Brain microvascular endothelial cell (primary cell): ENCODE data around the gene SEC31A.
A peak's percentile ranks its signal among the peaks of the same experiment; 100 is the strongest.

Experiments used
- DNase-seq: peaks from one replicate; pipeline ENCODE4 v3.0.0-alpha.2; 2020
- H3K27ac ChIP-seq: fragments of 250-450 bp; sonication (Bioruptor Pico); 2 replicates; pipeline ENCODE4 v1.5.1; 2020; ENCODE audit warnings: mild to moderate bottlenecking, moderate library complexity
- H3K27me3 ChIP-seq: fragments of 250-450 bp; sonication (Bioruptor Pico); replicated peaks from 2 replicates; pipeline ENCODE4 v1.5.1; 2020; ENCODE audit warnings: mild to moderate bottlenecking
- H3K36me3 ChIP-seq: fragments of 250-450 bp; sonication (Bioruptor Pico); replicated peaks from 2 replicates; pipeline ENCODE4 v1.5.1; 2020; ENCODE audit warnings: mild to moderate bottlenecking
- H3K4me3 ChIP-seq: 2 replicates; pipeline ENCODE4 v1.5.1; 2011; ENCODE audit warnings: low read depth, mild to moderate bottlenecking, control low read depth, low read length, moderate library complexity
- in situ Hi-C: cut with HindIII; loops from 2 replicates; pipeline ENCODE4 v1.10.0; 2017; ENCODE audit warnings: low sequenced_read_pairs, low pct_ligation_motif_present
- TF ChIP-seq, protein P1 (sequence below): IDR thresholded peaks from 2 replicates; pipeline ENCODE4 v1.5.1; 2011; ENCODE audit warnings: low read depth, mild to moderate bottlenecking, moderate library complexity, low read length, control low read depth, inconsistent platforms; ENCODE audit errors: missing control alignments

SEC31A gene

DNA sequence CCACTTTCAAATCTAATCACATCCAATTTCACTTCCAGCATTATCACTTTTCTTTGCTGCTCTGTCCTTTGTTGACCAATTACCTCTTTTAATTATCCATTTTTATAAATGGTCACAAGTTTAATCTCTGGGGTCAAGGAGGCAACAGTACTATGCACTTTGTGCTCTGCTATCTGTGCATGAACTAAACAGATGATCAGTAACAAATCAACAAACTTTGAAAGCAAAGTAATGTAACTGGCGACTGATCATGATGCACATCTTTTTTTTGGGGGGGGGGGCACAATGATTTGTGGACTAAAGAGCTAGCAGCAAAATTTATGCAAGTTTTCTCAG lies 1.5 kb upstream of the SEC31A start:
- DNase-seq = no peak
- H3K27ac ChIP-seq = no peak overlapping the region
- H3K27me3 ChIP-seq = no peaks in the 10 kb centered on the region
- peaks cover 27% of the 10 kb centered on the region for H3K36me3 ChIP-seq
- TF ChIP-seq, protein P1, sequence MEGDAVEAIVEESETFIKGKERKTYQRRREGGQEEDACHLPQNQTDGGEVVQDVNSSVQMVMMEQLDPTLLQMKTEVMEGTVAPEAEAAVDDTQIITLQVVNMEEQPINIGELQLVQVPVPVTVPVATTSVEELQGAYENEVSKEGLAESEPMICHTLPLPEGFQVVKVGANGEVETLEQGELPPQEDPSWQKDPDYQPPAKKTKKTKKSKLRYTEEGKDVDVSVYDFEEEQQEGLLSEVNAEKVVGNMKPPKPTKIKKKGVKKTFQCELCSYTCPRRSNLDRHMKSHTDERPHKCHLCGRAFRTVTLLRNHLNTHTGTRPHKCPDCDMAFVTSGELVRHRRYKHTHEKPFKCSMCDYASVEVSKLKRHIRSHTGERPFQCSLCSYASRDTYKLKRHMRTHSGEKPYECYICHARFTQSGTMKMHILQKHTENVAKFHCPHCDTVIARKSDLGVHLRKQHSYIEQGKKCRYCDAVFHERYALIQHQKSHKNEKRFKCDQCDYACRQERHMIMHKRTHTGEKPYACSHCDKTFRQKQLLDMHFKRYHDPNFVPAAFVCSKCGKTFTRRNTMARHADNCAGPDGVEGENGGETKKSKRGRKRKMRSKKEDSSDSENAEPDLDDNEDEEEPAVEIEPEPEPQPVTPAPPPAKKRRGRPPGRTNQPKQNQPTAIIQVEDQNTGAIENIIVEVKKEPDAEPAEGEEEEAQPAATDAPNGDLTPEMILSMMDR = no peak
- in situ Hi-C loops = no loop called here
- H3K4me3 ChIP-seq = no peak overlapping the region

DNA sequence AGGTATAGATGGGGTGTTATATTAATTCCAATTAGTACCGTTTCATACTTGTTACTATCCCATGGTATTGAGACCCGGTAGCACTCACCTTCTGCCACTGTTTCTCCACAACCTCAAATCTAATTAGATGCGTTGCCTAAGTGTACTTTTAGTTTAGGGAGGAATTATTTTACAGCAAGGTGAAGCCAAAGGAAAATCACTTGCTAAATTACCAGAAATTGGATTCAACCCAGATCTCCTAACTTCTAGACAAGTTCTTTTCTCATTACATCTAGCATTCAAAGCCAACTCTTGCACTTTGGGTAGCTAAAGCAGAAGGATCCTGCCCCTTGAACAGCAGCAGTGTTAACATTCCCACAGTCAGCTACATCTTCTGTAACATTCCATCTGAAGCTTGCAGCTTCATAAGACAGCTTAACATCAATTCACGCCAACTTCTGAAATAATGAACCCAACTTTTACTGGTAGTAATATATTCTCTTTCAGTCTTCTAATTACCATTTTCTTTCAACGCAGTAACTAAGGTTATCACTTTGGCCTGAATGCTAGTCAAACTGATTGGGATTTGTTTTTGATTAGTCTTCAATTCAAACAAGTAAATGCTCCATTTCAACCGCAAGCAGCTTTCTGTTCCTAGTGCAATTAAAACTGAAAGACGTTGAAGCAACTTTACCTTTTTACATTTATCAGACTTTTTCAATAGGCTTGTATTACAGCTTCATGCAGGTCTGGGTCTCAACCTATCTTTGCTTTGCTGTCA lies 934 bp upstream of the SEC31A start:
- in situ Hi-C loops = no loop called here
- H3K4me3 ChIP-seq = peak overlapping the region; percentile 94

DNA sequence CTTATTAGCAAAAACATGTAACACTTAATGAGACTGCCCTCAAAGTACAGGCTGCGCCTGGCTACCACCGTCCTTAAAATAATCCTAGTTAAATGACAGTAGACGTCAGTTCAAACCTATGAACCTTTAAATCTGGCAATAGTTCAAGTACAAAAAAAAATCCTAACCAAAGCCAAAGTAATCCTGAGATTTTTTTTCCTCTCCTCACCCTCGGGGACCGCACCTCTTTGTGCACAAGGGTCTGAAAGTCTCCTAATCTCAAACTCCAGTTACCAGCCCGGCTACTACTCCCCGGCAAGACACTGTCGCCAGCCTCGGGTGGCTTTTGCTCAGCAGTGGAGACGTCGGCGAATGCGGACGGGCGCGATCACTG lies 439 bp downstream of the SEC31A start:
- TF ChIP-seq, protein P1 = no peak
- no peak for DNase-seq
- peak overlapping the region; percentile 94 for H3K4me3 ChIP-seq
- H3K27me3 ChIP-seq = no peaks in the 10 kb centered on the region
- H3K27ac ChIP-seq = peak overlapping the region; percentile 97
- peaks cover 22% of the 10 kb centered on the region for H3K36me3 ChIP-seq
- in situ Hi-C loops = no loop called here

More for the DNA sequence above, 934 bp upstream of the SEC31A start:
- no peak for DNase-seq
- Histone ChIP-seq H3K27ac (peak overlapping the region; percentile 97), H3K36me3 (peaks cover 23% of the 10 kb centered on the region), H3K27me3 (no peaks in the 10 kb centered on the region)
- TF ChIP-seq, protein P1 = no peak

DNA sequence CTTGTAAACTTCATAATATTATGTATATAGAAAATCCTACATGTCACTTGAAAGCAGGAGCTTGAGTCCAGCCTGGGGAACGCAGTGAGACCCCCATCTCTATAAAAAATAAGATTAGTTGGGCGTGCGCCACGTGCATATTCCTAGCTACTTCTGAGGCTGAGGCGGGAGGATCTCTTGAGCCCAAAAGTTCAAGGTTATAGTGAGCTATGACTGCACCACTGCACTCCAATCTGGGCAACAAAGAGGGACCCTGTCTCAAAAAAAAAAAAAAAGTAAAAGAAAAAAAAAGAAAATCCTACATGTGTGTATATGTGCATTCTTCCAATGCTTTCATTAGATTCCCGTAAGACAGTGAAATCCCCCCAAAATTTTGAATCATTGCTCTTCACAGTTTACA lies 1.7 kb downstream of the SEC31A start:
- no peak for DNase-seq
- Histone ChIP-seq H3K4me3 (peak overlapping the region; percentile 94), H3K36me3 (peaks cover 19% of the 10 kb centered on the region), H3K27me3 (no peaks in the 10 kb centered on the region), H3K27ac (no peak overlapping the region)
- TF ChIP-seq, protein P1 = no peak
- in situ Hi-C loops = no loop called here

DNA sequence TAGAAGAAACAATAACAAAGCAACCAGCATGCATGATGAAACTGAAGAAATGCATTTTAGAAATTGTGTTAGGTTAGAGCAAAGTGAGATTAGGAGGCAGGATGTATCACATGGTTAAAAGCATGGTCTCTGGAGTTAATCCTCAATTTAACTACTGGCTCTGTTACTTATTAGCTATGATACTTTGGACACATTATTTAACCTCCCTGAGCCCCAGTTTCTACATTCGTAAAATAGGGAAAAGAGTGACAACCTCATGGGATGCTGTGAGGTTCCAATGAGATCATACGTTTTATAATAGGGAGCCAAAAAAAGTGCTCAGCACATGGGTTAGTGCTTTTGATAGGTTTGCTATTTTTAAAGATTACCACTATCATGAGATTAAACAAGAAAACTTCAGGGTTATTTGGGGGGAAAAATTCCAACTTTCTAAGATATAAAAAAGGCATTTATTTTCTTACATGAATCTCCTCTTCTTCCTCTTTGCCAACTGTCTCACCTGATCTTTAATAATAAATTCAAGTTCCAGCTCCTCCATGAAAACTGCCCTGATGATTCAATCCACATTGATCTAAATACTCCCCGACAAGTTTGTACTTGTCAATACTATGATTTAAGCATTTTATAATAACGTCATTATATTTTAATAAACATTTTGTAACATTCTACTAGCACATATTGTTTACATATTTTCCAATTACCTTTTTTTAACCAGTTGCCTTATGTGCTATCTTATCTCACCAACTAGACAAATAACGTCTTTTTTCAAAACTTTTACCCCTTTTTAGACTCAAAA lies 4.6 kb downstream of the SEC31A start:
- no peaks in the 10 kb centered on the region for H3K27me3 ChIP-seq
- no peak overlapping the region for H3K4me3 ChIP-seq
- no peak for DNase-seq
- TF ChIP-seq, protein P1 = no peak
- peaks cover 13% of the 10 kb centered on the region for H3K36me3 ChIP-seq
- H3K27ac ChIP-seq = no peak overlapping the region
- in situ Hi-C loops = no loop called here
